Measurements from ENCODE around the gene CABLES1.
"Not testable (repeated sequence)": the region's sequence is repeated elsewhere in the genome, so short reads cannot be mapped to it uniquely, and the experiment has no call there.

Gene CABLES1

GRCh38 chr18:23272498-23273232 is 137.4 kb downstream of the CABLES1 start:
- DNase-seq = no peak

GRCh38 chr18:23273443-23273966 is 138.2 kb downstream of the CABLES1 start:
- DNase-seq = no peak

- DNase-seq = no peak
These were observed 139.6 kb downstream of the CABLES1 start for GRCh38 chr18:23274638-23275482.

GRCh38 chr18:23276451-23276850 is 141.2 kb downstream of the CABLES1 start:
- no peak for DNase-seq

GRCh38 chr18:23277399-23277798 is 142.1 kb downstream of the CABLES1 start:
- no peak for DNase-seq

- DNase-seq = no peak
These were observed 144.6 kb downstream of the CABLES1 start for GRCh38 chr18:23279931-23280330.

GRCh38 chr18:23280844-23281243 is 145.6 kb downstream of the CABLES1 start:
- DNase-seq = no peak

GRCh38 chr18:23281626-23282436 is 146.5 kb downstream of the CABLES1 start:
- DNase-seq = peak; percentile 85

GRCh38 chr18:23282437-23282781 is 147.1 kb downstream of the CABLES1 start:
- no peak for DNase-seq

GRCh38 chr18:23283916-23284430 is 148.7 kb downstream of the CABLES1 start:
- DNase-seq = no peak

GRCh38 chr18:23284629-23285028 is 149.3 kb downstream of the CABLES1 start:
- DNase-seq = no peak

GRCh38 chr18:23285581-23285980 is 150.3 kb downstream of the CABLES1 start:
- DNase-seq = not testable (repeated sequence)

GRCh38 chr18:23291456-23292205 is 156.3 kb downstream of the CABLES1 start:
- DNase-seq = no peak

GRCh38 chr18:23300231-23300805 is 165.0 kb downstream of the CABLES1 start:
- no peak for DNase-seq

- peak; percentile 59 for DNase-seq
These were observed 166.7 kb downstream of the CABLES1 start for GRCh38 chr18:23301972-23302371.

GRCh38 chr18:23302511-23302850 is 167.2 kb downstream of the CABLES1 start:
- no peak for DNase-seq

- DNase-seq = no peak
These were observed 167.7 kb downstream of the CABLES1 start for GRCh38 chr18:23302851-23303527.

- no peak for DNase-seq
These were observed 171.5 kb downstream of the CABLES1 start for GRCh38 chr18:23306822-23307221.

- no peak for DNase-seq
These were observed 172.4 kb downstream of the CABLES1 start for GRCh38 chr18:23307567-23308295.
